CD4-positive, alpha-beta T cell treated with Interleukin-21 for 1 hour (primary cell): ENCODE measurements around the gene PRR23B.

Experiments used
- DNase-seq: peaks from one replicate; pipeline ENCODE4 v3.0.0-alpha.2; 2020

PRR23B gene

GRCh38 chr3:138972941-138973340 is 47.8 kb downstream of the PRR23B start:
- no peak for DNase-seq

DNA sequence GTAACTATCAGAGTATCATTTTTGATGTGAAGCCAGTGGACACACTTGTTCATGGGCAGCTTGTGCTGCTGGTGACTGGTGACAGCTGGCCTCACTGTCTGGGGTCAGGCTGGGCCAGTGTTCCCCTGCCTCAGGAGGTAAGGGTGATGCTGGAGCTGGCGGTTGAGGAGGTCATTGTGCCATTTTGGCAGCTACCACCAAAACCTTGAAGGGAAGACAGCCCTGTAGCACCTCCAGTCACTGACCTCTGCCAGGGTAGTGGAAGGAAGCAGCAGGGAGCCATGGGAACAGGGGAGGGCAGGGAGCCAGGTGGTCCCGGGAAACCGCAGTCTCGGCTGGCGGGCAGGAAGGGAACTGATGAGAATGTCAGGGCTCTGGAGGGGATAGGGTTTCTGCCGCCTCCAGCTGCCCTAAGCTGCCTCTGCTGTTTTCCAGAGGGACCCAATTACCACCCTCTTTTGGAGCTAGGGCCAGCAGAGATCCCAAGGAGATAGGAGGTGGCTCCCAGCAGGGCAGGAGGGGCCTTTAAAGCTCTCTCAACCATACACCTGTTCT is 48.9 kb downstream of the PRR23B start:
- no peak for DNase-seq
